Calu3 (cell line): Measurements from ENCODE around the gene CEP70. TPM values are rescaled to one million over a fixed set of nuclear protein-coding genes. Genes with fewer than 3 reads are reported as not detected.

Source experiments
- Bru-seq: library from RNA; stranded (reverse); fragments of 400-500 nt; gene quantifications from one replicate; lab custom pipeline; 2021; lab: Mats Ljungman, UMichigan
- BruChase-seq, 2 experiments: library from RNA; stranded (reverse); fragments of 400-500 nt; gene quantifications; one replicate each; lab custom pipeline; 2021; lab: Mats Ljungman, UMichigan
- BruUV-seq: library from RNA; stranded (reverse); fragments of 400-500 nt; replicated peaks from 2 replicates; lab custom pipeline; 2021; lab: Mats Ljungman, UMichigan
- CTCF ChIA-PET: fragments of 300-600 bp; sonication (Branson Sonifier 250); formaldehyde crosslinking; loops from one replicate; lab custom pipeline; 2022; ENCODE audit warnings: antibody characterized with exemption; lab: Charles Lee
- DNase-seq: peaks from one replicate; pipeline ENCODE4 v3.0.0; 2022
- H3K27ac Mint-ChIP-seq: one replicate; pipeline ENCODE4 v1.8.0; 2022; ENCODE audit warnings: mixed read lengths; ENCODE audit not compliant: unreplicated experiment
- H3K27me3 Mint-ChIP-seq: one replicate; pipeline ENCODE4 v1.8.0; 2022; ENCODE audit warnings: mixed read lengths; ENCODE audit not compliant: unreplicated experiment
- H3K36me3 Mint-ChIP-seq: one replicate; pipeline ENCODE4 v1.8.0; 2022; ENCODE audit warnings: mild to moderate bottlenecking, moderate library complexity, mixed read lengths; ENCODE audit not compliant: insufficient read depth, unreplicated experiment
- H3K4me1 Mint-ChIP-seq: one replicate; pipeline ENCODE4 v1.8.0; 2022; ENCODE audit warnings: mild to moderate bottlenecking, low read depth, mixed read lengths; ENCODE audit not compliant: unreplicated experiment
- H3K4me3 Mint-ChIP-seq: one replicate; pipeline ENCODE4 v1.8.0; 2022; ENCODE audit warnings: mild to moderate bottlenecking, low read depth, moderate library complexity, mixed read lengths; ENCODE audit not compliant: unreplicated experiment
- H3K9me3 Mint-ChIP-seq: one replicate; pipeline ENCODE4 v1.8.0; 2022; ENCODE audit warnings: low read depth, mixed read lengths; ENCODE audit not compliant: unreplicated experiment
- intact Hi-C: fragments of 100-400 bp; cut with micrococcal nuclease; formaldehyde crosslinking; loops from one replicate; pipeline ENCODE4 v1.10.0; 2022; ENCODE audit not compliant: unreplicated experiment
- long read RNA-seq: library from polyadenylated mRNA; stranded (forward); transcript quantifications from one replicate; pipeline ENCODE4 v2.0.0, GENCODE V29; 2022
- total RNA-seq: library from RNA; stranded (reverse); gene quantifications from 2 replicates; pipeline ENCODE4 v1.2.3, GENCODE V29; 2022
- TF ChIP-seq, protein P1 (sequence below): fragments of 200-600 bp; IDR thresholded peaks from one replicate; pipeline ENCODE4 v1.8.0; 2022; ENCODE audit warnings: antibody characterized with exemption; ENCODE audit not compliant: unreplicated experiment

The CEP70 gene, protein sequence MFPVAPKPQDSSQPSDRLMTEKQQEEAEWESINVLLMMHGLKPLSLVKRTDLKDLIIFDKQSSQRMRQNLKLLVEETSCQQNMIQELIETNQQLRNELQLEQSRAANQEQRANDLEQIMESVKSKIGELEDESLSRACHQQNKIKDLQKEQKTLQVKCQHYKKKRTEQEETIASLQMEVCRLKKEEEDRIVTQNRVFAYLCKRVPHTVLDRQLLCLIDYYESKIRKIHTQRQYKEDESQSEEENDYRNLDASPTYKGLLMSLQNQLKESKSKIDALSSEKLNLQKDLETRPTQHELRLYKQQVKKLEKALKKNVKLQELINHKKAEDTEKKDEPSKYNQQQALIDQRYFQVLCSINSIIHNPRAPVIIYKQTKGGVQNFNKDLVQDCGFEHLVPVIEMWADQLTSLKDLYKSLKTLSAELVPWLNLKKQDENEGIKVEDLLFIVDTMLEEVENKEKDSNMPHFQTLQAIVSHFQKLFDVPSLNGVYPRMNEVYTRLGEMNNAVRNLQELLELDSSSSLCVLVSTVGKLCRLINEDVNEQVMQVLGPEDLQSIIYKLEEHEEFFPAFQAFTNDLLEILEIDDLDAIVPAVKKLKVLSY
- total RNA-seq: 88.8 and 99.1 TPM in 2 replicates
- Bru-seq, nascent RNA: percentile 93 among the genes with signal in this experiment
- BruChase-seq, experiment 1, labeled RNA remaining after a 6-hour chase: percentile 87 among the genes with signal in this experiment
- BruChase-seq, experiment 2, labeled RNA remaining after a 2-hour chase: percentile 92 among the genes with signal in this experiment
- long read RNA-seq, transcript CEP70-213 (14 exons, 1,811 nt): minor isoform, 6 of 136 reads
- long read RNA-seq, transcript CEP70-210 (16 exons, 2,037 nt): minor isoform, 5 of 136 reads
- long read RNA-seq, transcript CEP70-211 (18 exons, 1,993 nt): minor isoform, 19 of 136 reads
- long read RNA-seq, transcript CEP70-201 (18 exons, 2,732 nt): major isoform, 24 of 136 reads
- long read RNA-seq, partial matches to known transcripts: 41 of 136 reads
- long read RNA-seq, other reads (novel, unspliced or antisense): 37 of 136 reads

- CTCF ChIA-PET: interaction anchor here (0.6 to 3.3 kb wide), 20 partner anchors 11 to 735 kb away, joined by 3 to 94 read pairs (median 4); partner anchors contain the start of genes DBR1 and FAIM
- peak; percentile 100 for DNase-seq
- H3K27ac Mint-ChIP-seq: peak within 1 kb of the TSS; percentile 90
- intact Hi-C loops: loop anchor here (1.0 to 10.0 kb wide), 10 partner anchors 92 to 410 kb away; partner anchors contain the start of genes ARMC8 and PIK3CB
- peak within 1 kb of the TSS; percentile 80 for H3K4me3 Mint-ChIP-seq
- no peaks in the 10 kb centered on the region for H3K9me3 Mint-ChIP-seq
- H3K4me1 Mint-ChIP-seq: peaks cover 38% of the 10 kb centered on the region
- TSS peak; percentile 99 for BruUV-seq
- H3K36me3 Mint-ChIP-seq: peaks cover 37% of the 10 kb centered on the region
- no peaks in the 10 kb centered on the region for H3K27me3 Mint-ChIP-seq
- TF ChIP-seq, protein P1, sequence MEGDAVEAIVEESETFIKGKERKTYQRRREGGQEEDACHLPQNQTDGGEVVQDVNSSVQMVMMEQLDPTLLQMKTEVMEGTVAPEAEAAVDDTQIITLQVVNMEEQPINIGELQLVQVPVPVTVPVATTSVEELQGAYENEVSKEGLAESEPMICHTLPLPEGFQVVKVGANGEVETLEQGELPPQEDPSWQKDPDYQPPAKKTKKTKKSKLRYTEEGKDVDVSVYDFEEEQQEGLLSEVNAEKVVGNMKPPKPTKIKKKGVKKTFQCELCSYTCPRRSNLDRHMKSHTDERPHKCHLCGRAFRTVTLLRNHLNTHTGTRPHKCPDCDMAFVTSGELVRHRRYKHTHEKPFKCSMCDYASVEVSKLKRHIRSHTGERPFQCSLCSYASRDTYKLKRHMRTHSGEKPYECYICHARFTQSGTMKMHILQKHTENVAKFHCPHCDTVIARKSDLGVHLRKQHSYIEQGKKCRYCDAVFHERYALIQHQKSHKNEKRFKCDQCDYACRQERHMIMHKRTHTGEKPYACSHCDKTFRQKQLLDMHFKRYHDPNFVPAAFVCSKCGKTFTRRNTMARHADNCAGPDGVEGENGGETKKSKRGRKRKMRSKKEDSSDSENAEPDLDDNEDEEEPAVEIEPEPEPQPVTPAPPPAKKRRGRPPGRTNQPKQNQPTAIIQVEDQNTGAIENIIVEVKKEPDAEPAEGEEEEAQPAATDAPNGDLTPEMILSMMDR: peak; percentile 97
Observed at GRCh38 chr3:138594150-138594934, at the start of gene CEP70. CEP70 (minus strand) TSS chr3:138594260; CDS start chr3:138572927, 21,333 bp downstream.

GRCh38 chr3:138642927-138643253, 48.8 kb upstream of the CEP70 start:
- intact Hi-C loops: no loop called here
- Mint-ChIP-seq H3K4me1 (no peaks in the 10 kb centered on the region), H3K4me3 (no peak overlapping the region), H3K36me3 (peaks cover 33% of the 10 kb centered on the region), H3K27ac (peak overlapping the region; percentile 40), H3K27me3 (no peaks in the 10 kb centered on the region), H3K9me3 (peaks cover 15% of the 10 kb centered on the region)
- CTCF ChIA-PET: no interaction called here
- DNase-seq: no peak
- no TSS peak for BruUV-seq
- TF ChIP-seq, protein P1: no peak

GRCh38 chr3:138642226-138642926, 48.3 kb upstream of the CEP70 start:
- Mint-ChIP-seq H3K36me3 (peaks cover 33% of the 10 kb centered on the region), H3K4me3 (no peak overlapping the region), H3K9me3 (peaks cover 15% of the 10 kb centered on the region), H3K4me1 (no peaks in the 10 kb centered on the region), H3K27me3 (no peaks in the 10 kb centered on the region), H3K27ac (peak overlapping the region; percentile 40)
- intact Hi-C loops: no loop called here
- no TSS peak for BruUV-seq
- TF ChIP-seq, protein P1: no peak
- no peak for DNase-seq
- CTCF ChIA-PET: no interaction called here
